ENCODE data around the gene EIF2S1.

EIF2S1 gene

DNA sequence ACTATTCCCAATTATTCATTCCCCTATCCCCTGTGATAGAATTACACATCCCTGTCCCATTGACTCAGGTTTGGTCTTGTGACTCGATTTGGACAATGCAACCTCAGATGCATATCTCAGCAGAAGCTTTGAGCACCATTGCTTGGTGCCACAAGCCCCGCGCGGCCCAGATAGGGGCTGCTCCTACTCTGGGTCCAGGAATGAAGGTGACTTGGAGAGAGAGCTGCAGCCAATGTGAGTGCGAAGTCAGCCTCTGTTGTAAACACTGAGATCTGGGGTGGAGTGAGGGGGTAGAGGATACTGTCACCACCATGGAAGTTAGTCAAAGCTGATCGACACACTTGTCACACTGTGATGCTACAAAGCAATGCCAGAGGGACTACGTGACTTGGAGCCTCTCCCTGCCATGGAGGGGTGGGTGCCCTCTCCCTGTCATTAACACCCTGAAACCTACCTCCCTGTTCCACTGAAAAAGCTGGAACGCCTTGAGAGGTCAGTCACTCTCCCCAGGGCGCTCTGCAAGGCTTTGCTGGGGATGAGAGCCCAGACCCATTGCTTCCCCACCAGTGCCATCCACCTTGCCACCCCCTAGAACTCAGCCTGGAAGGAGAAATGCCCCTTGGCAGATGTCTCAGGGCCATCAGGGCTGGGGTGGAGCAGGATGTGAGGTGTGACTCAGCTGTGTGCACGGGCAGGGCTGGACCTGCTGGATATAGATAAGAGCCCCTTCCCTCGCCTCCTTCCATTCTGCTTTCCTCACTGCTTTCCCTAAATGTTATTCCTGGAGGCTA is 58.5 kb downstream of the EIF2S1 start:
- no peak for TF ChIP-seq CTCF (IDR thresholded peaks at IDR 0.05; ENCODE audit: insufficient read depth, missing control alignments)
- no peak for FAIRE-seq
- DNase-seq (ENCODE audit: insufficient read length, low spot score), result no peak

DNA sequence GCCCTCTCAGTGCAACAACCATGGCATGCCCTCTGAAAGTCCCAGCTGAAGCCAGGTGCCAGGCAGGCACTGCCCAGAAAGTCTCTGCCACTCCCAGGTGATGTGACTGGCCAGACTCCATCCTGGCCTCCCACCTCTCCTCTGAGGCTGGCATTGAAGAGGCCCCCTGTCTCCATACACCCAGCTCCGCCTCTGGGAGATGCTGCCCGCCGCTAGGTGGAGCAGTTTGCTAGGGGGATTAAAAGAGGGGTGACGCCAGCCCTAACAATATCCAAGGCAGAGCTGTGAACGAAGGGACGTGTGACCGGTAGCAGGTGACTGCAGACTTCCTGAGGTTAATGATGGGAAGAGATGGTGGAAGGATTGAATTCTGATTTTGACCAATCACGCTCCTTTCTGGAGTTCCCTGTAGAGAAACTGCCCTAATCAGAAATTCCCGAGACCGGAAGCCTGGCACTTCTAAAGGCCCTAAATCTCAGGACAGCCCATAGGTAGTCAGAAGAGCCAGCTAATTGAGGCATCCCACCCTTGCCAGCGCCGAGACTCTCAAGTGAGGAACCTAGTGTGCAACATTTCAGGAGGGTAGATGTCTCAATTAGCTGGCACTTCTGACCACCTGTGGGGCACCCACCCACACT is 60.1 kb downstream of the EIF2S1 start:
- FAIRE-seq (no peak), DNase-seq (ENCODE audit: insufficient read length, low spot score) (no peak)
- peak; percentile 64 for TF ChIP-seq CTCF (IDR thresholded peaks at IDR 0.05; ENCODE audit: insufficient read depth, missing control alignments)

DNA sequence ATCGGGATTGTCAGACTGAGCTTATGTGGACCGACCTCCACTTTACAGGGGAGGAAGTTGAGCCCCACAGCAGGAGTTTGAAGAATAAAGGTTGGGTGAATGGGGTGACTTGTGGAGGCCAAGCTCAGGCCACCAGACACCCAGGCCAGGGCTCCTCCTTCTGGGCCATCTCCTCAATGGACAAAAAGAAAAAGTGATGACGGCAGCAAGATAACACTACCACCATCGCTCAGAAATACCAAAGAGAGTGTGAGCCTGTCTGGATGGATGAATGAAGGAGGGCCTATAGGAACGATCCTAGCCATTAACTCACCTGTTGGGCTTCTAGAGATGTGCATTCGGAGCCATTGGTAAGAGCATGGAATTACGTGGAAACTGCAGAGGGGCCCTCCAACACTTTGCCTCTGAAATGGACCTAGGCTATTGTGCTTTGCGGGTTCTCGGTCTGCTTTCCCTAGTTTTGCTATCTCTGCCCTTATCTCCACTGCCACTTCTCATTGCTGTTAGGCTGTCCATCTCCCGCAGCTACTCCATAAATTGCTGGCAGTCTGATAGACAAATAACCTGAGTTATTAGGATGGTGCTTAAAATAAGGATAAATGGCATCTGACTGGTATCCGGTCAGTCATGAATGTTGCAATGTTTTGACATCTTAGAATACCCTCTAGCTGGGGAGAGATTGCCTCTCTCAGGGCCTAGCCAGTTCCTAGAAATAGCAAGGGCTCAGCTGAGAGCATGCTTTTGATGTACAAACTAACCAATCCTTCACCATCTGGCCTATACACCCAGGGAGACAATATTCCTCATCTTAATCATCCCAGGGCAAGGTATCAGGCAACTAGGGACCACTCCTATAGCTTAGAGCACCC is 61.5 kb downstream of the EIF2S1 start:
- FAIRE-seq (no peak), DNase-seq (ENCODE audit: insufficient read length, low spot score) (no peak)
- TF ChIP-seq CTCF (IDR thresholded peaks at IDR 0.05; ENCODE audit: insufficient read depth, missing control alignments), result no peak

- DNase-seq (ENCODE audit: insufficient read length, low spot score) (no peak), FAIRE-seq (no peak)
- TF ChIP-seq CTCF (IDR thresholded peaks at IDR 0.05; ENCODE audit: insufficient read depth, missing control alignments), result no peak
These were observed 63.3 kb downstream of the EIF2S1 start for GRCh38 chr14:67423424-67423823.

DNA sequence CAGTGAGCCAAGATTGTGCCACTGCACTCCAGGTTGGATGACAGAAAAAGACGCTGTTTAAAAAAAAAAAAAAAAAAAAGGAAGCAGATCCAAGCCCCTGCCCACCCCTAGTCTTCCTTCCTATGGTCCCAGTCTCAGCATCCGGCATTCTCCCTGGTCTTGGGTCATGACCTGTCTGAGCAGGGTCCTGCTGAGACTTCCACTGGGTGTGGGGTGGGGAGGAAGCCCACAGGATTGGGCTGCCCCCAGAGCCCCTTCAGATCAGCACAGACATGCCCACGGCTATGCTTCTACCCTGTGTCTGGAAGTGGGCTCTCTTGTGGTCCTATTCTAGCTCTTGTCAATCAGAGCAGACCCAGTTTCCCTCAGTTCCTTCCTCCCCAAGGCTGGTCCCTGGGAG is 64.4 kb downstream of the EIF2S1 start:
- TF ChIP-seq CTCF (IDR thresholded peaks at IDR 0.05; ENCODE audit: insufficient read depth, missing control alignments), result no peak
- DNase-seq (ENCODE audit: insufficient read length, low spot score) (no peak), FAIRE-seq (no peak)

- DNase-seq (ENCODE audit: insufficient read length, low spot score), result no peak
- no peak for FAIRE-seq
- TF ChIP-seq CTCF (IDR thresholded peaks at IDR 0.05; ENCODE audit: insufficient read depth, missing control alignments), result no peak
These were observed 65.5 kb downstream of the EIF2S1 start for GRCh38 chr14:67425608-67426007.
